ENCODE results near the gene AVL9. TPM values are rescaled to one million over a fixed set of nuclear protein-coding genes. Genes with fewer than 3 reads are reported as not detected.

AVL9 gene
- total and polyA plus RNA-seq, 9 of the 15 experiments (the other 6 are each of a cell fraction or from before 2014, with no cell fraction given) = 6.4 to 66.2 (median 30.1) TPM

DNA sequence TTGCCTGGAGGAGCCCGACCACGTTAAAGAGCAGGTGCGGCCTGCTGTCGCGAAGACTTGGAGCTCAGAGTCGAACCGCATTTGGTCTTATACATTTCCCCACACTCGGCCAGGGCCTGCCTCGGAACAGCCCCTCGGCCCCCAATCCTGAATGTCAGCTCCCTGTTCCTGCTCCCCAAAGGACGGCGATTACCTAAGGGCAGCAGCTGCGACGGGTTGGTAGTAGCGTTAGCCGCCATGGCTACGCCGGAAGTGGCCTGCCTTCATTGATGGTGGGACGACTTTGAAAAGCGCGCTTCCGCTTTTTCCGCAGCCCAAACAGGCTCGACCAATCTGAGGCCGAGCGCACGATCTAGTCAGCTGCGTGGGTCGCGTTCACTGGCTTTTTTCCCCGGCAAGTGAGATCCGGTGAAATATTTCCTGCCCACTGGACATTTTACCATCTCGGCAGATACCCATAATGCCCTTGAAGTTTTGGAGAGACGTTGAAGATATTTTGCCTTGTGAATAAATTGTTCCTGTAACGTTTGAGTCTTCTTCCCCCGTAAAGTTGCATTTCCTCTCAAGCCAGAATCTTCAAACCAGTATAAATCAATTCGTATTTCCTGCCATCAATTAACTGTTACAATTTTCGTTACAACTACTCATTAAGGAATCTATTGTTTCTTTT, 5.0 kb upstream of the AVL9 start, which contains the start of gene LSM5 (continued):
- TF ChIP-seq, protein P1, sequence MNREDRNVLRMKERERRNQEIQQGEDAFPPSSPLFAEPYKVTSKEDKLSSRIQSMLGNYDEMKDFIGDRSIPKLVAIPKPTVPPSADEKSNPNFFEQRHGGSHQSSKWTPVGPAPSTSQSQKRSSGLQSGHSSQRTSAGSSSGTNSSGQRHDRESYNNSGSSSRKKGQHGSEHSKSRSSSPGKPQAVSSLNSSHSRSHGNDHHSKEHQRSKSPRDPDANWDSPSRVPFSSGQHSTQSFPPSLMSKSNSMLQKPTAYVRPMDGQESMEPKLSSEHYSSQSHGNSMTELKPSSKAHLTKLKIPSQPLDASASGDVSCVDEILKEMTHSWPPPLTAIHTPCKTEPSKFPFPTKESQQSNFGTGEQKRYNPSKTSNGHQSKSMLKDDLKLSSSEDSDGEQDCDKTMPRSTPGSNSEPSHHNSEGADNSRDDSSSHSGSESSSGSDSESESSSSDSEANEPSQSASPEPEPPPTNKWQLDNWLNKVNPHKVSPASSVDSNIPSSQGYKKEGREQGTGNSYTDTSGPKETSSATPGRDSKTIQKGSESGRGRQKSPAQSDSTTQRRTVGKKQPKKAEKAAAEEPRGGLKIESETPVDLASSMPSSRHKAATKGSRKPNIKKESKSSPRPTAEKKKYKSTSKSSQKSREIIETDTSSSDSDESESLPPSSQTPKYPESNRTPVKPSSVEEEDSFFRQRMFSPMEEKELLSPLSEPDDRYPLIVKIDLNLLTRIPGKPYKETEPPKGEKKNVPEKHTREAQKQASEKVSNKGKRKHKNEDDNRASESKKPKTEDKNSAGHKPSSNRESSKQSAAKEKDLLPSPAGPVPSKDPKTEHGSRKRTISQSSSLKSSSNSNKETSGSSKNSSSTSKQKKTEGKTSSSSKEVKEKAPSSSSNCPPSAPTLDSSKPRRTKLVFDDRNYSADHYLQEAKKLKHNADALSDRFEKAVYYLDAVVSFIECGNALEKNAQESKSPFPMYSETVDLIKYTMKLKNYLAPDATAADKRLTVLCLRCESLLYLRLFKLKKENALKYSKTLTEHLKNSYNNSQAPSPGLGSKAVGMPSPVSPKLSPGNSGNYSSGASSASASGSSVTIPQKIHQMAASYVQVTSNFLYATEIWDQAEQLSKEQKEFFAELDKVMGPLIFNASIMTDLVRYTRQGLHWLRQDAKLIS (CRISPR knock-in tag; IDR thresholded peaks at IDR 0.05) = peak; percentile 58; the same call in 1 of the 2 replicates
- TF ChIP-seq ZNF408 (CRISPR knock-in tag; IDR thresholded peaks at IDR 0.05; ENCODE audit: low read depth) (no peak), TCF7 (IDR thresholded peaks at IDR 0.05; ENCODE audit: borderline replicate concordance) (no peak), PML (IDR thresholded peaks at IDR 0.05; ENCODE audit: low read length) (peak; percentile 79), CCNT2 (IDR thresholded peaks at IDR 0.05; ENCODE audit: borderline replicate concordance, extremely low read depth, insufficient read length, low read depth, low read length) (peak; percentile 27), RFX1 (IDR thresholded peaks at IDR 0.05) (peak; percentile 72), ZNF780A (CRISPR knock-in tag; IDR thresholded peaks at IDR 0.05) (no peak), CXXC5 (CRISPR knock-in tag; IDR thresholded peaks at IDR 0.05) (peak; percentile 99)
- TF ChIP-seq, protein P2, sequence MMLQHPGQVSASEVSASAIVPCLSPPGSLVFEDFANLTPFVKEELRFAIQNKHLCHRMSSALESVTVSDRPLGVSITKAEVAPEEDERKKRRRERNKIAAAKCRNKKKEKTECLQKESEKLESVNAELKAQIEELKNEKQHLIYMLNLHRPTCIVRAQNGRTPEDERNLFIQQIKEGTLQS (IDR thresholded peaks at IDR 0.05) = peak; percentile 28; the same call in 1 of the 2 replicates
- TF ChIP-seq, protein P2 (CRISPR knock-in tag; conservative IDR thresholded peaks at IDR 0.05) = peak; percentile 61

Data from K562 (cell line).